ENCODE measurements around the gene NCOA5. TPM values are rescaled to one million over a fixed set of nuclear protein-coding genes. Genes with fewer than 3 reads are reported as not detected.

The NCOA5 gene
- total and polyA plus RNA-seq, 2 experiments from 2014 or later = 8.4 to 22.8 TPM

- Histone ChIP-seq H3K27ac (ENCODE audit: low read depth) (no peak overlapping the region), H3K27me3 (ENCODE audit: insufficient read depth) (peaks cover 9% of the 10 kb centered on the region; the same call in 1 of the 2 replicates), H3K4me2 (no peak overlapping the region), H3K36me3 (ENCODE audit: insufficient read depth) (no peaks in the 10 kb centered on the region), H2AFZ (no peak overlapping the region), H3K4me3 (no peak overlapping the region), H4K20me1 (replicated peaks; ENCODE audit: insufficient read depth) (no peaks in the 10 kb centered on the region; the same call in 1 of the 2 replicates), H3K79me2 (replicated peaks; ENCODE audit: insufficient read depth) (no peaks in the 10 kb centered on the region), H3F3A (replicated peaks; ENCODE audit: low read depth) (no peaks in the 10 kb centered on the region), H3K4me1 (ENCODE audit: insufficient read depth) (no peaks in the 10 kb centered on the region), H3K9me2 (ENCODE audit: insufficient read depth) (no peaks in the 10 kb centered on the region)
- Mint-ChIP-seq H3K4me3 (no peak overlapping the region), H3K27ac (no peak overlapping the region), H3K9me3 (no peaks in the 10 kb centered on the region), H3K4me1 (peaks cover 9% of the 10 kb centered on the region), H3K36me3 (ENCODE audit: low read depth) (no peaks in the 10 kb centered on the region; the same call in 2 of the 3 replicates), H3K27me3 (ENCODE audit: insufficient read depth, low read depth, poor library complexity) (peaks cover 16% of the 10 kb centered on the region)
- TF ChIP-seq EZH2 (IDR thresholded peaks at IDR 0.05; ENCODE audit: low read depth, unreplicated experiment) (no peak), POLR2AphosphoS5 (IDR thresholded peaks at IDR 0.05; ENCODE audit: low read depth) (no peak), NANOG (IDR thresholded peaks at IDR 0.05; ENCODE audit: borderline replicate concordance) (no peak), CREB1 (CRISPR knock-in tag; IDR thresholded peaks at IDR 0.05; ENCODE audit: low read depth) (no peak), STAT1 (IDR thresholded peaks at IDR 0.05; ENCODE audit: unreplicated experiment) (no peak), JUNB (IDR thresholded peaks at IDR 0.05; ENCODE audit: unreplicated experiment) (no peak), EZH2phosphoT487 (IDR thresholded peaks at IDR 0.05; ENCODE audit: unreplicated experiment) (no peak), ZNF331 (CRISPR knock-in tag; IDR thresholded peaks at IDR 0.05; ENCODE audit: low read depth) (no peak), ZNF114 (CRISPR knock-in tag; IDR thresholded peaks at IDR 0.05) (no peak)
- TF ChIP-seq, protein P1, sequence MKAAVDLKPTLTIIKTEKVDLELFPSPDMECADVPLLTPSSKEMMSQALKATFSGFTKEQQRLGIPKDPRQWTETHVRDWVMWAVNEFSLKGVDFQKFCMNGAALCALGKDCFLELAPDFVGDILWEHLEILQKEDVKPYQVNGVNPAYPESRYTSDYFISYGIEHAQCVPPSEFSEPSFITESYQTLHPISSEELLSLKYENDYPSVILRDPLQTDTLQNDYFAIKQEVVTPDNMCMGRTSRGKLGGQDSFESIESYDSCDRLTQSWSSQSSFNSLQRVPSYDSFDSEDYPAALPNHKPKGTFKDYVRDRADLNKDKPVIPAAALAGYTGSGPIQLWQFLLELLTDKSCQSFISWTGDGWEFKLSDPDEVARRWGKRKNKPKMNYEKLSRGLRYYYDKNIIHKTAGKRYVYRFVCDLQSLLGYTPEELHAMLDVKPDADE (IDR thresholded peaks at IDR 0.05) = no peak
- TF ChIP-seq, protein P2, sequence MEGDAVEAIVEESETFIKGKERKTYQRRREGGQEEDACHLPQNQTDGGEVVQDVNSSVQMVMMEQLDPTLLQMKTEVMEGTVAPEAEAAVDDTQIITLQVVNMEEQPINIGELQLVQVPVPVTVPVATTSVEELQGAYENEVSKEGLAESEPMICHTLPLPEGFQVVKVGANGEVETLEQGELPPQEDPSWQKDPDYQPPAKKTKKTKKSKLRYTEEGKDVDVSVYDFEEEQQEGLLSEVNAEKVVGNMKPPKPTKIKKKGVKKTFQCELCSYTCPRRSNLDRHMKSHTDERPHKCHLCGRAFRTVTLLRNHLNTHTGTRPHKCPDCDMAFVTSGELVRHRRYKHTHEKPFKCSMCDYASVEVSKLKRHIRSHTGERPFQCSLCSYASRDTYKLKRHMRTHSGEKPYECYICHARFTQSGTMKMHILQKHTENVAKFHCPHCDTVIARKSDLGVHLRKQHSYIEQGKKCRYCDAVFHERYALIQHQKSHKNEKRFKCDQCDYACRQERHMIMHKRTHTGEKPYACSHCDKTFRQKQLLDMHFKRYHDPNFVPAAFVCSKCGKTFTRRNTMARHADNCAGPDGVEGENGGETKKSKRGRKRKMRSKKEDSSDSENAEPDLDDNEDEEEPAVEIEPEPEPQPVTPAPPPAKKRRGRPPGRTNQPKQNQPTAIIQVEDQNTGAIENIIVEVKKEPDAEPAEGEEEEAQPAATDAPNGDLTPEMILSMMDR (conservative IDR thresholded peaks at IDR 0.05; ENCODE audit: low read depth in 2 of 2) = no peak
- TF ChIP-seq, protein P3, sequence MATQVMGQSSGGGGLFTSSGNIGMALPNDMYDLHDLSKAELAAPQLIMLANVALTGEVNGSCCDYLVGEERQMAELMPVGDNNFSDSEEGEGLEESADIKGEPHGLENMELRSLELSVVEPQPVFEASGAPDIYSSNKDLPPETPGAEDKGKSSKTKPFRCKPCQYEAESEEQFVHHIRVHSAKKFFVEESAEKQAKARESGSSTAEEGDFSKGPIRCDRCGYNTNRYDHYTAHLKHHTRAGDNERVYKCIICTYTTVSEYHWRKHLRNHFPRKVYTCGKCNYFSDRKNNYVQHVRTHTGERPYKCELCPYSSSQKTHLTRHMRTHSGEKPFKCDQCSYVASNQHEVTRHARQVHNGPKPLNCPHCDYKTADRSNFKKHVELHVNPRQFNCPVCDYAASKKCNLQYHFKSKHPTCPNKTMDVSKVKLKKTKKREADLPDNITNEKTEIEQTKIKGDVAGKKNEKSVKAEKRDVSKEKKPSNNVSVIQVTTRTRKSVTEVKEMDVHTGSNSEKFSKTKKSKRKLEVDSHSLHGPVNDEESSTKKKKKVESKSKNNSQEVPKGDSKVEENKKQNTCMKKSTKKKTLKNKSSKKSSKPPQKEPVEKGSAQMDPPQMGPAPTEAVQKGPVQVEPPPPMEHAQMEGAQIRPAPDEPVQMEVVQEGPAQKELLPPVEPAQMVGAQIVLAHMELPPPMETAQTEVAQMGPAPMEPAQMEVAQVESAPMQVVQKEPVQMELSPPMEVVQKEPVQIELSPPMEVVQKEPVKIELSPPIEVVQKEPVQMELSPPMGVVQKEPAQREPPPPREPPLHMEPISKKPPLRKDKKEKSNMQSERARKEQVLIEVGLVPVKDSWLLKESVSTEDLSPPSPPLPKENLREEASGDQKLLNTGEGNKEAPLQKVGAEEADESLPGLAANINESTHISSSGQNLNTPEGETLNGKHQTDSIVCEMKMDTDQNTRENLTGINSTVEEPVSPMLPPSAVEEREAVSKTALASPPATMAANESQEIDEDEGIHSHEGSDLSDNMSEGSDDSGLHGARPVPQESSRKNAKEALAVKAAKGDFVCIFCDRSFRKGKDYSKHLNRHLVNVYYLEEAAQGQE (IDR thresholded peaks at IDR 0.05; ENCODE audit: unreplicated experiment) = no peak
- TF ChIP-seq, protein P4, sequence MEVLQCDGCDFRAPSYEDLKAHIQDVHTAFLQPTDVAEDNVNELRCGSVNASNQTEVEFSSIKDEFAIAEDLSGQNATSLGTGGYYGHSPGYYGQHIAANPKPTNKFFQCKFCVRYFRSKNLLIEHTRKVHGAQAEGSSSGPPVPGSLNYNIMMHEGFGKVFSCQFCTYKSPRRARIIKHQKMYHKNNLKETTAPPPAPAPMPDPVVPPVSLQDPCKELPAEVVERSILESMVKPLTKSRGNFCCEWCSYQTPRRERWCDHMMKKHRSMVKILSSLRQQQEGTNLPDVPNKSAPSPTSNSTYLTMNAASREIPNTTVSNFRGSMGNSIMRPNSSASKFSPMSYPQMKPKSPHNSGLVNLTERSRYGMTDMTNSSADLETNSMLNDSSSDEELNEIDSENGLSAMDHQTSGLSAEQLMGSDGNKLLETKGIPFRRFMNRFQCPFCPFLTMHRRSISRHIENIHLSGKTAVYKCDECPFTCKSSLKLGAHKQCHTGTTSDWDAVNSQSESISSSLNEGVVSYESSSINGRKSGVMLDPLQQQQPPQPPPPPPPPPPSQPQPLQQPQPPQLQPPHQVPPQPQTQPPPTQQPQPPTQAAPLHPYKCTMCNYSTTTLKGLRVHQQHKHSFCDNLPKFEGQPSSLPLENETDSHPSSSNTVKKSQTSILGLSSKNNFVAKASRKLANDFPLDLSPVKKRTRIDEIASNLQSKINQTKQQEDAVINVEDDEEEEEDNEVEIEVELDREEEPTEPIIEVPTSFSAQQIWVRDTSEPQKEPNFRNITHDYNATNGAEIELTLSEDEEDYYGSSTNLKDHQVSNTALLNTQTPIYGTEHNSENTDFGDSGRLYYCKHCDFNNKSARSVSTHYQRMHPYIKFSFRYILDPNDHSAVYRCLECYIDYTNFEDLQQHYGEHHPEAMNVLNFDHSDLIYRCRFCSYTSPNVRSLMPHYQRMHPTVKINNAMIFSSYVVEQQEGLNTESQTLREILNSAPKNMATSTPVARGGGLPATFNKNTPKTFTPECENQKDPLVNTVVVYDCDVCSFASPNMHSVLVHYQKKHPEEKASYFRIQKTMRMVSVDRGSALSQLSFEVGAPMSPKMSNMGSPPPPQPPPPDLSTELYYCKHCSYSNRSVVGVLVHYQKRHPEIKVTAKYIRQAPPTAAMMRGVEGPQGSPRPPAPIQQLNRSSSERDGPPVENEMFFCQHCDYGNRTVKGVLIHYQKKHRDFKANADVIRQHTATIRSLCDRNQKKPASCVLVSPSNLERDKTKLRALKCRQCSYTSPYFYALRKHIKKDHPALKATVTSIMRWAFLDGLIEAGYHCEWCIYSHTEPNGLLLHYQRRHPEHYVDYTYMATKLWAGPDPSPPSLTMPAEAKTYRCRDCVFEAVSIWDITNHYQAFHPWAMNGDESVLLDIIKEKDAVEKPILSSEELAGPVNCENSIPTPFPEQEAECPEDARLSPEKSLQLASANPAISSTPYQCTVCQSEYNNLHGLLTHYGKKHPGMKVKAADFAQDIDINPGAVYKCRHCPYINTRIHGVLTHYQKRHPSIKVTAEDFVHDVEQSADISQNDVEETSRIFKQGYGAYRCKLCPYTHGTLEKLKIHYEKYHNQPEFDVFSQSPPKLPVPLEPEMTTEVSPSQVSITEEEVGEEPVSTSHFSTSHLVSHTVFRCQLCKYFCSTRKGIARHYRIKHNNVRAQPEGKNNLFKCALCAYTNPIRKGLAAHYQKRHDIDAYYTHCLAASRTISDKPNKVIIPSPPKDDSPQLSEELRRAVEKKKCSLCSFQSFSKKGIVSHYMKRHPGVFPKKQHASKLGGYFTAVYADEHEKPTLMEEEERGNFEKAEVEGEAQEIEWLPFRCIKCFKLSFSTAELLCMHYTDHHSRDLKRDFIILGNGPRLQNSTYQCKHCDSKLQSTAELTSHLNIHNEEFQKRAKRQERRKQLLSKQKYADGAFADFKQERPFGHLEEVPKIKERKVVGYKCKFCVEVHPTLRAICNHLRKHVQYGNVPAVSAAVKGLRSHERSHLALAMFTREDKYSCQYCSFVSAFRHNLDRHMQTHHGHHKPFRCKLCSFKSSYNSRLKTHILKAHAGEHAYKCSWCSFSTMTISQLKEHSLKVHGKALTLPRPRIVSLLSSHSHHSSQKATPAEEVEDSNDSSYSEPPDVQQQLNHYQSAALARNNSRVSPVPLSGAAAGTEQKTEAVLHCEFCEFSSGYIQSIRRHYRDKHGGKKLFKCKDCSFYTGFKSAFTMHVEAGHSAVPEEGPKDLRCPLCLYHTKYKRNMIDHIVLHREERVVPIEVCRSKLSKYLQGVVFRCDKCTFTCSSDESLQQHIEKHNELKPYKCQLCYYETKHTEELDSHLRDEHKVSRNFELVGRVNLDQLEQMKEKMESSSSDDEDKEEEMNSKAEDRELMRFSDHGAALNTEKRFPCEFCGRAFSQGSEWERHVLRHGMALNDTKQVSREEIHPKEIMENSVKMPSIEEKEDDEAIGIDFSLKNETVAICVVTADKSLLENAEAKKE (CRISPR knock-in tag; IDR thresholded peaks at IDR 0.05) = no peak
- no peak for ATAC-seq
- DNase-seq (ENCODE audit: low spot score) = no peak
Observed at GRCh38 chr20:46044896-46045295, 44.9 kb downstream of the NCOA5 start.
